HCT116 (cell line): ENCODE measurements around the gene SLCO2A1. TPM values are rescaled to one million over a fixed set of nuclear protein-coding genes. Genes with fewer than 3 reads are reported as not detected.

ENCODE experiments used
- ATAC-seq: fragments of 200-7000 bp; cut with Tn5 transposase; 2 replicates; pipeline ENCODE4 v1.9.1; 2020; ENCODE audit warnings: mild to moderate bottlenecking, moderate library complexity
- BruUV-seq: library from RNA; stranded (reverse); fragments of 400-500 nt; replicated peaks from 2 replicates; lab custom pipeline; 2021; lab: Mats Ljungman, UMichigan
- CTCF ChIA-PET: fragments of 300-600 bp; sonication (Branson Sonifier 250); formaldehyde crosslinking; loops from one replicate; lab custom pipeline; 2021; ENCODE audit warnings: antibody characterized with exemption; lab: Charles Lee
- POLR2A ChIA-PET: fragments of 300-600, 350-600 bp; sonication (Branson Sonifier 250); formaldehyde crosslinking; loops from one replicate; lab custom pipeline; 2021; ENCODE audit warnings: antibody characterized with exemption; lab: Charles Lee
- RAD21 ChIA-PET, 2 experiments: fragments of 300-600 bp; sonication (Branson Sonifier 250); formaldehyde crosslinking; loops; one replicate each; lab custom pipeline; 2023; ENCODE audit warnings: low total read pairs in 2 of 2; ENCODE audit not compliant: uncharacterized antibody in 2 of 2, unreplicated experiment in 2 of 2, low non-redundant PET in 1 of 2; lab: Charles Lee
- DNase-seq: peaks from one replicate; pipeline ENCODE4 v3.0.0-alpha.2; 2010; ENCODE audit warnings: low read depth, low spot score
- H2AFZ ChIP-seq: fragments of 200-600 bp; shearing (Covaris generic), sonication (generic); 2 replicates; pipeline ENCODE4 v1.6.1; 2017; ENCODE audit warnings: low read depth, mixed run types, mixed read lengths, antibody characterized with exemption, low read length; ENCODE audit not compliant: poor library complexity, severe bottlenecking
- H3K27ac ChIP-seq: 2 replicates; pipeline ENCODE4 v1.5.1; 2012; ENCODE audit warnings: low read depth, low read length
- H3K27me3 ChIP-seq: fragments of 200-600 bp; sonication (generic); 2 replicates; pipeline ENCODE4 v1.6.1; 2016; ENCODE audit warnings: mixed run types, low read length, mixed read lengths; ENCODE audit not compliant: insufficient read depth
- H3K36me3 ChIP-seq, 2 experiments: fragments of 200-500 bp in 1 of 2; fragments of 200-600 bp in 1 of 2; sonication (Bioruptor generic) in 1 of 2; sonication (generic) in 1 of 2; 2 replicates each; pipeline versions ENCODE4 v1.5.1 to v1.6.1; 2014 to 2016; ENCODE audit warnings: low read length in 2 of 2, inconsistent platforms in 1 of 2, mixed read lengths in 1 of 2, mixed run types in 1 of 2; ENCODE audit not compliant: insufficient read depth in 2 of 2, control insufficient read depth in 1 of 2
- H3K4me1 ChIP-seq, 2 experiments: fragments of 200-600 bp in 1 of 2; sonication (generic) in 1 of 2; 2 replicates each; pipeline versions ENCODE4 v1.5.1 to v1.6.1; 2012 to 2017; ENCODE audit warnings: low read length in 2 of 2, inconsistent platforms in 1 of 2, mild to moderate bottlenecking in 1 of 2, mixed read lengths in 1 of 2, mixed run types in 1 of 2, moderate library complexity in 1 of 2; ENCODE audit not compliant: insufficient read depth in 2 of 2, control insufficient read depth in 1 of 2
- H3K4me2 ChIP-seq: fragments of 200-600 bp; sonication (generic); 2 replicates; pipeline ENCODE4 v1.6.1; 2017; ENCODE audit warnings: mixed run types, low read length, mixed read lengths
- H3K4me3 ChIP-seq, 2 experiments: fragments of 200-600 bp in 1 of 2; sonication (generic) in 1 of 2; replicated peaks in 1 of 2; 2 replicates each; pipeline ENCODE4 v1.5.1; 2011 to 2016; ENCODE audit warnings: low read length in 2 of 2, control low read depth in 1 of 2, low read depth in 1 of 2, mild to moderate bottlenecking in 1 of 2, mixed read lengths in 1 of 2, mixed run types in 1 of 2
- H3K79me2 ChIP-seq: fragments of 200-600 bp; sonication (generic); 2 replicates; pipeline ENCODE4 v1.6.1; 2017; ENCODE audit warnings: mild to moderate bottlenecking, mixed run types, low read length, moderate library complexity, mixed read lengths; ENCODE audit not compliant: insufficient read depth
- H3K9ac ChIP-seq: fragments of 200-600 bp; sonication (generic); 2 replicates; pipeline ENCODE4 v1.6.1; 2016; ENCODE audit warnings: low read length, mixed read lengths
- H3K9me2 ChIP-seq: fragments of 200-600 bp; sonication (generic), shearing (Covaris generic); 2 replicates; pipeline ENCODE4 v1.6.1; 2017; ENCODE audit warnings: mixed run types, mild to moderate bottlenecking, moderate library complexity; ENCODE audit not compliant: insufficient read depth
- H3K9me3 ChIP-seq, 2 experiments: fragments of 200-500 bp in 1 of 2; fragments of 200-600 bp in 1 of 2; sonication (Bioruptor generic) in 1 of 2; sonication (generic) in 1 of 2; 2 replicates each; pipeline ENCODE4 v1.6.1; 2014 to 2017; ENCODE audit warnings: low read length in 2 of 2, mixed read lengths in 2 of 2, inconsistent platforms in 1 of 2, low read depth in 1 of 2, mild to moderate bottlenecking in 1 of 2, mixed run types in 1 of 2, moderate library complexity in 1 of 2; ENCODE audit not compliant: control insufficient read depth in 1 of 2, insufficient read depth in 1 of 2
- H4K20me1 ChIP-seq: fragments of 200-600 bp; sonication (generic), shearing (Covaris generic); 2 replicates; pipeline ENCODE4 v1.6.1; 2017; ENCODE audit warnings: mixed run types, mild to moderate bottlenecking, moderate library complexity; ENCODE audit not compliant: insufficient read depth
- CTCF ChIP-seq, 3 experiments: fragments of 200-600 bp in 1 of 3; sonication (generic) in 1 of 3; IDR thresholded peaks in 2 of 3; conservative IDR thresholded peaks in 1 of 3; 2 replicates each; pipeline ENCODE4 v1.5.1; 2012 to 2017; ENCODE audit warnings: low read depth in 2 of 3, low read length in 2 of 3, antibody characterized with exemption in 1 of 3, borderline replicate concordance in 1 of 3, control low read depth in 1 of 3, mild to moderate bottlenecking in 1 of 3, mixed read lengths in 1 of 3, mixed run types in 1 of 3, moderate library complexity in 1 of 3; ENCODE audit not compliant: insufficient read depth in 1 of 3
- EZH2phosphoT487 ChIP-seq: fragments of 200-600 bp; IDR thresholded peaks from 2 replicates; pipeline ENCODE4 v1.6.1; 2018; ENCODE audit warnings: antibody characterized with exemption, borderline replicate concordance
- FOSL1 ChIP-seq: IDR thresholded peaks from 2 replicates; pipeline ENCODE4 v1.6.1; 2012; ENCODE audit warnings: low read depth
- JUND ChIP-seq: IDR thresholded peaks from 2 replicates; pipeline ENCODE4 v1.6.1; 2012
- MAX ChIP-seq: IDR thresholded peaks from 2 replicates; pipeline ENCODE4 v1.6.1; 2012
- POLR2A ChIP-seq: IDR thresholded peaks from 2 replicates; pipeline ENCODE4 v1.7.0; 2011; ENCODE audit warnings: borderline replicate concordance; ENCODE audit not compliant: insufficient read depth, insufficient read length; ENCODE audit errors: extremely low read depth
- POLR2AphosphoS5 ChIP-seq: IDR thresholded peaks from 2 replicates; pipeline ENCODE4 v1.6.1; 2011; ENCODE audit warnings: mild to moderate bottlenecking, low read depth, low read length, moderate library complexity
- REST ChIP-seq: IDR thresholded peaks from 2 replicates; pipeline ENCODE4 v1.6.1; 2012; ENCODE audit warnings: low read depth
- SIN3A ChIP-seq: IDR thresholded peaks from 2 replicates; pipeline ENCODE4 v1.6.1; 2012; ENCODE audit warnings: low read depth
- SRF ChIP-seq: IDR thresholded peaks from 2 replicates; pipeline ENCODE4 v1.6.1; 2012; ENCODE audit warnings: low read depth
- TCF7L2 ChIP-seq: IDR thresholded peaks from 2 replicates; pipeline ENCODE4 v1.7.0; 2011; ENCODE audit warnings: borderline replicate concordance, inconsistent platforms; ENCODE audit not compliant: insufficient read depth, insufficient read length; ENCODE audit errors: extremely low read depth
- ZBTB33 ChIP-seq: IDR thresholded peaks from 2 replicates; pipeline ENCODE4 v1.6.1; 2011; ENCODE audit warnings: mild to moderate bottlenecking, low read length, moderate library complexity; ENCODE audit not compliant: insufficient replicate concordance; ENCODE audit errors: extremely low read depth
- ZFX ChIP-seq: fragments of 450-650 bp; IDR thresholded peaks from 2 replicates; pipeline ENCODE4 v1.6.1; 2017
- ZNF274 ChIP-seq: fragments of 200-500 bp; sonication (Bioruptor generic); IDR thresholded peaks from 2 replicates; pipeline ENCODE4 v1.6.1; 2014; ENCODE audit warnings: mild to moderate bottlenecking, low read depth, low read length, inconsistent platforms
- intact Hi-C: fragments of 100-400 bp; cut with micrococcal nuclease; formaldehyde crosslinking; loops from 2 replicates; pipeline ENCODE4 v1.10.0; 2022
- total RNA-seq: library from RNA; stranded (reverse); gene quantifications from one replicate; pipeline ENCODE4 v1.2.1, GENCODE V29; 2021; ENCODE audit not compliant: unreplicated experiment

SLCO2A1 gene
- total RNA-seq, 1 experiment from 2014 or later, result 0.52 TPM

- peaks cover 57% of the 10 kb centered on the region for H3K27me3 ChIP-seq
- H4K20me1 ChIP-seq, result no peaks in the 10 kb centered on the region
- H3K4me1 ChIP-seq, result peaks cover 27 to 28% of the 10 kb centered on the region in 2 experiments
- ChIA-PET POLR2A (no interaction called here), CTCF (no interaction called here), RAD21 (no interaction called here)
- DNase-seq, result no peak
- no TSS peak for BruUV-seq
- no peak overlapping the region for H3K4me3 ChIP-seq
- no peak for ATAC-seq
- intact Hi-C loops, result no loop called here
- no peak overlapping the region for H3K27ac ChIP-seq
- TF ChIP-seq ZFX, result no peak
- TF ChIP-seq POLR2AphosphoS5, result no peak
- TF ChIP-seq EZH2phosphoT487, result no peak
- TF ChIP-seq REST, result no peak
- TF ChIP-seq POLR2A, result no peak
- no peak overlapping the region for H3K9ac ChIP-seq
- no peaks in the 10 kb centered on the region for H3K9me3 ChIP-seq
- H3K36me3 ChIP-seq, result no peaks in the 10 kb centered on the region
- H2AFZ ChIP-seq, result no peak overlapping the region
- no peak overlapping the region for H3K4me2 ChIP-seq
- H3K79me2 ChIP-seq, result no peaks in the 10 kb centered on the region
- no peaks in the 10 kb centered on the region for H3K9me2 ChIP-seq
Observed at GRCh38 chr3:133940536-133940935, 89.2 kb downstream of the SLCO2A1 start.

- Histone ChIP-seq H4K20me1 (no peaks in the 10 kb centered on the region), H3K36me3 (no peaks in the 10 kb centered on the region), H3K4me3 (no peak overlapping the region), H3K4me2 (no peak overlapping the region), H2AFZ (no peak overlapping the region), H3K79me2 (no peaks in the 10 kb centered on the region), H3K9me2 (no peaks in the 10 kb centered on the region), H3K9ac (no peak overlapping the region), H3K27me3 (peaks cover 50% of the 10 kb centered on the region), H3K4me1 (peaks cover 17 to 19% of the 10 kb centered on the region in 2 experiments), H3K27ac (no peak overlapping the region), H3K9me3 (no peaks in the 10 kb centered on the region)
- ChIA-PET POLR2A (no interaction called here), CTCF (interaction anchor here (1.0 kb wide), 1 partner anchor 9 kb away, joined by 5 read pairs; no protein-coding TSS in a partner anchor), RAD21 (no interaction called here)
- DNase-seq, result no peak
- ATAC-seq, result no peak
- intact Hi-C loops, result no loop called here
- no TSS peak for BruUV-seq
- TF ChIP-seq ZBTB33, result no peak
- TF ChIP-seq FOSL1, result no peak
- no peak for TF ChIP-seq SIN3A
- no peak for TF ChIP-seq CTCF (IDR thresholded peaks at IDR 0.05 in 2 of 3, conservative IDR thresholded peaks at IDR 0.05 in 1 of 3; ENCODE audit: borderline replicate concordance in 1 of 3, insufficient read depth in 1 of 3, low read depth in 2 of 3, low read length in 2 of 3)
- no peak for TF ChIP-seq ZNF274
- TF ChIP-seq SRF, result no peak
- no peak for TF ChIP-seq JUND
- no peak for TF ChIP-seq MAX
- TF ChIP-seq TCF7L2, result no peak
Observed at GRCh38 chr3:133939463-133939835, 90.3 kb downstream of the SLCO2A1 start.
